Endothelial cell of umbilical vein (primary cell): ENCODE measurements around the gene ITGB2. TPM values are rescaled to one million over a fixed set of nuclear protein-coding genes. Genes with fewer than 3 reads are reported as not detected.

Source experiments
- BruUV-seq: library from RNA; stranded (reverse); fragments of 400-500 nt; replicated peaks from 2 replicates; lab custom pipeline; 2021; lab: Mats Ljungman, UMichigan
- CTCF ChIA-PET: fragments of 300-600, 350-600 bp; sonication (Branson Sonifier 250); formaldehyde crosslinking; loops from one replicate; lab custom pipeline; 2021; ENCODE audit warnings: antibody characterized with exemption, inconsistent platforms; lab: Charles Lee
- POLR2A ChIA-PET: fragments of 300-600, 350-600 bp; sonication (Branson Sonifier 250); formaldehyde crosslinking; loops from one replicate; lab custom pipeline; 2021; ENCODE audit warnings: antibody characterized with exemption, inconsistent platforms; lab: Charles Lee
- DNase-seq: peaks from one replicate; pipeline ENCODE4 v3.0.0-alpha.2; 2011; ENCODE audit warnings: low read depth, low spot score
- FAIRE-seq: peaks from 2 replicates; lab custom pipeline; 2011; peaks lifted over from hg19 to GRCh38; lab: Jason Lieb, UNC
- H2AFZ ChIP-seq: 2 replicates; pipeline ENCODE4 v1.6.0; 2012; ENCODE audit warnings: low read depth, low read length, control low read depth, inconsistent platforms
- H3K27ac ChIP-seq: 2 replicates; pipeline ENCODE4 v1.5.1; 2011; ENCODE audit warnings: low read depth, mild to moderate bottlenecking, control low read depth, low read length, moderate library complexity; ENCODE audit not compliant: insufficient read depth
- H3K27me3 ChIP-seq, 2 experiments: 2 replicates each; pipeline versions ENCODE4 v1.6.0 to v1.6.1; 2011; ENCODE audit warnings: low read length in 2 of 2, mixed read lengths in 1 of 2; ENCODE audit not compliant: control insufficient read depth in 2 of 2, insufficient read depth in 2 of 2
- H3K36me3 ChIP-seq, 2 experiments: 2 replicates in 1 of 2; 3 replicates in 1 of 2; pipeline ENCODE4 v1.5.1; 2011; ENCODE audit warnings: low read length in 2 of 2, mild to moderate bottlenecking in 1 of 2, moderate library complexity in 1 of 2; ENCODE audit not compliant: control insufficient read depth in 2 of 2, insufficient read depth in 2 of 2; ENCODE audit errors: extremely low read depth in 1 of 2
- H3K4me1 ChIP-seq: 3 replicates; pipeline ENCODE4 v1.5.1; 2011; ENCODE audit warnings: mild to moderate bottlenecking, low read length; ENCODE audit not compliant: control insufficient read depth, insufficient read depth; ENCODE audit errors: extremely low read depth
- H3K4me2 ChIP-seq: 2 replicates; pipeline ENCODE4 v1.6.1; 2011; ENCODE audit warnings: low read length, control low read depth, mixed read lengths; ENCODE audit not compliant: insufficient read depth
- H3K4me3 ChIP-seq, 3 experiments: fragments of 200-600 bp in 1 of 3; sonication (generic), shearing (Covaris generic) in 1 of 3; replicated peaks in 1 of 3; 2 replicates each; pipeline ENCODE4 v1.5.1; 2011 to 2016; ENCODE audit warnings: control low read depth in 3 of 3, low read length in 3 of 3, mild to moderate bottlenecking in 2 of 3, inconsistent platforms in 1 of 3, low read depth in 1 of 3, moderate library complexity in 1 of 3; ENCODE audit not compliant: insufficient read depth in 1 of 3
- H3K79me2 ChIP-seq: 2 replicates; pipeline ENCODE4 v1.6.0; 2012; ENCODE audit warnings: low read length, inconsistent platforms; ENCODE audit not compliant: control insufficient read depth, insufficient read depth
- H3K9ac ChIP-seq: replicated peaks from 2 replicates; pipeline ENCODE3; 2011; ENCODE audit warnings: low read length, control low read depth; ENCODE audit not compliant: insufficient read depth; ENCODE audit errors: extremely low read depth
- H3K9me1 ChIP-seq: replicated peaks from 3 replicates; pipeline ENCODE4 v1.6.0; 2011; ENCODE audit warnings: mild to moderate bottlenecking, low read length; ENCODE audit not compliant: control insufficient read depth, insufficient read depth; ENCODE audit errors: extremely low read depth
- H3K9me3 ChIP-seq: replicated peaks from 2 replicates; pipeline ENCODE4 v1.5.1; 2012; ENCODE audit warnings: low read length, inconsistent platforms; ENCODE audit not compliant: control insufficient read depth, insufficient read depth
- H4K20me1 ChIP-seq: replicated peaks from 2 replicates; pipeline ENCODE3; 2011; ENCODE audit warnings: mild to moderate bottlenecking, low read length; ENCODE audit not compliant: control insufficient read depth, insufficient read depth; ENCODE audit errors: extremely low read depth
- CTCF ChIP-seq, 2 donors: IDR thresholded peaks; 1 replicate in 1 of 2; 2 replicates in 1 of 2; pipeline ENCODE4 v1.5.1; 2011; ENCODE audit warnings: low read length in 2 of 2, mild to moderate bottlenecking in 2 of 2, moderate library complexity in 2 of 2, control low read depth in 1 of 2, inconsistent platforms in 1 of 2, low read depth in 1 of 2; ENCODE audit not compliant: insufficient read depth in 1 of 2; ENCODE audit errors: extremely low read depth in 1 of 2
- EZH2 ChIP-seq: IDR thresholded peaks from 2 replicates; pipeline ENCODE4 v1.6.1; 2012; ENCODE audit warnings: borderline replicate concordance, low read depth, mild to moderate bottlenecking, moderate library complexity, low read length, inconsistent platforms; ENCODE audit not compliant: severe bottlenecking
- FOS ChIP-seq: IDR thresholded peaks from 2 replicates; pipeline ENCODE4 v1.6.1; 2011; ENCODE audit warnings: mild to moderate bottlenecking, low read length, moderate library complexity, borderline replicate concordance; ENCODE audit not compliant: insufficient read depth
- GATA2 ChIP-seq: IDR thresholded peaks from 2 replicates; pipeline ENCODE4 v1.7.0; 2011; ENCODE audit warnings: low read depth, mild to moderate bottlenecking, moderate library complexity, mixed read lengths, low read length; ENCODE audit not compliant: insufficient read length, insufficient read depth
- POLR2A ChIP-seq: IDR thresholded peaks from 2 replicates; pipeline ENCODE4 v1.6.1; 2012; ENCODE audit warnings: low read depth, mild to moderate bottlenecking, control low read depth, low read length
- dilution Hi-C: fragments of 300-500 bp; cut with MboI; formaldehyde crosslinking; loops from one replicate; pipeline ENCODE4 v1.15.0; 2019; ENCODE audit warnings: low sequenced_read_pairs; ENCODE audit not compliant: extremely low pct_ligation_motif_present
- intact Hi-C: fragments of 100-400 bp; cut with micrococcal nuclease; formaldehyde crosslinking; loops from one replicate; pipeline ENCODE4 v1.10.0; 2022
- polyA plus RNA-seq, 4 experiments: library from polyadenylated mRNA; depleted of rRNA in 3 of 4; stranded (reverse) in 3 of 4; unstranded in 1 of 4; fragments of >200 nt; gene quantifications; 2 replicates each; pipeline versions ENCODE4 v1.2.1 to v1.2.3, GENCODE V29; 2011 to 2012; ENCODE audit warnings: missing spikeins in 1 of 4
- total RNA-seq: library from RNA; stranded (reverse); gene quantifications from 2 replicates; pipeline ENCODE4 v1.2.3, GENCODE V29; 2021
- TF ChIP-seq, protein P1 (sequence below): IDR thresholded peaks from 2 replicates; pipeline ENCODE4 v1.6.1; 2011; ENCODE audit not compliant: insufficient read depth, insufficient read length

ITGB2 gene
- total and polyA plus RNA-seq, 2 donors (not counting 3 experiments of a cell fraction or from before 2014, with no cell fraction given) = 0.39 to 0.91 TPM

DNA sequence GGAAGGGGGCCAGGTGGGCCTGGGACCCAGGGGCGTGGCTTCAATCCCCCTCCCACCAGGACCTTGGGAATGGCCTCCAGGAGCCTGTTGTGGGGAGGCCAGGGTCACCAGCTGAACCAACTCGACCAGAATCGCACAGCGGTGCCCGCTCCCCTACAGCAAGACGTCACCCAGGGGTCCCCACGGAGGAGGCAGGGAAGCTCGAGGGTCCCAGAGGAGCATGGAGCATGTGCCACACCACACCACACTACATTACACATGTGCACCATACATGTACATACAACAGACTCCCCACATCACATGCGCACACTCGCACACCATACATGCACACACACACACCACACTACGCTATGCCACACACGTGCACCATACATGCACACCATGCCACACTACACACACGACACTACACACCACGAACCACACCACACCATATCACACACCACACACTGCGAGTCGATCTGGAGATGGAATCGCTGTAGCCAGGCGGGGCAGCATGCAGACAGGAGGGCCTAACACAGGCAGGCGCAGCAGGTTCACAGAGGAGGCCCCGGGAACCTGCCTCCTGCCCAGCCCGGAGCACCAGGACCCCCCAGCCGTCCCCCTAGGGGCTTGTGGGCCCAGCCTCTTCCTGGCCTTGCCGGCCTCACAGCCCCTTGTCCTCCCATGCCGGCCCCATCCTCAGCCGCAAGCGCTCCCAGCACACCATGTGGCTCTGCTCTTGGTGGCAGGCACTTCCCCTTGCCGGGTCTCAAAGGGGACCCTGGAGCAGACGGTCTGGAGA, 596 bp downstream of the ITGB2 start:
- intact Hi-C loops = no loop called here
- no peaks in the 10 kb centered on the region for H3K79me2 ChIP-seq

More for the DNA sequence above, 596 bp downstream of the ITGB2 start:
- DNase-seq (no peak), FAIRE-seq (no peak)
- CTCF ChIA-PET = interaction anchor here (0.7 to 1.6 kb wide), 6 partner anchors 7 to 127 kb away, joined by 3 to 9 read pairs (median 4); no protein-coding TSS in a partner anchor
- Histone ChIP-seq H3K9me3 (no peaks in the 10 kb centered on the region), H4K20me1 (no peaks in the 10 kb centered on the region), H2AFZ (no peak overlapping the region), H3K27me3 (peaks cover 5 to 8% of the 10 kb centered on the region in 2 experiments), H3K36me3 (no peaks in the 10 kb centered on the region), H3K4me1 (peaks cover 11% of the 10 kb centered on the region), H3K4me3 (no peak overlapping the region), H3K9ac (no peak overlapping the region), H3K4me2 (no peak overlapping the region), H3K9me1 (no peaks in the 10 kb centered on the region), H3K27ac (no peak overlapping the region)
- TF ChIP-seq, protein P1, sequence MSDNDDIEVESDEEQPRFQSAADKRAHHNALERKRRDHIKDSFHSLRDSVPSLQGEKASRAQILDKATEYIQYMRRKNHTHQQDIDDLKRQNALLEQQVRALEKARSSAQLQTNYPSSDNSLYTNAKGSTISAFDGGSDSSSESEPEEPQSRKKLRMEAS = peak; percentile 29
- TF ChIP-seq CTCF (IDR thresholded peaks at IDR 0.05; ENCODE audit: extremely low read depth in 1 of 2, insufficient read depth in 1 of 2, low read depth in 1 of 2, low read length in 2 of 2) (no peak), GATA2 (no peak), EZH2 (no peak), FOS (no peak), POLR2A (no peak)
- POLR2A ChIA-PET = no interaction called here
- dilution Hi-C loops = no loop called here
- no TSS peak for BruUV-seq
